Spinal cord (tissue), 10 donors: ENCODE results near the gene CAPN13. TPM values are rescaled to one million over a fixed set of nuclear protein-coding genes. Genes with fewer than 3 reads are reported as not detected.

ENCODE experiments used
- DNase-seq, 6 donors: peaks; one replicate each; pipeline versions ENCODE4 v3.0.0 to v3.0.0-alpha.2; 2013 to 2015; ENCODE audit warnings: low spot score in 6 of 6, low read depth in 4 of 6
- H3K27ac ChIP-seq: one replicate; pipeline ENCODE4 v1.5.1; 2013; ENCODE audit warnings: low read depth, low read length, control low read depth
- H3K27me3 ChIP-seq: one replicate; pipeline ENCODE4 v1.6.1; 2013; ENCODE audit warnings: low read length; ENCODE audit not compliant: control insufficient read depth, insufficient read depth
- H3K36me3 ChIP-seq: one replicate; pipeline ENCODE4 v1.6.1; 2013; ENCODE audit warnings: low read length; ENCODE audit not compliant: control insufficient read depth, insufficient read depth
- H3K4me1 ChIP-seq: one replicate; pipeline ENCODE4 v1.6.1; 2013; ENCODE audit warnings: low read length; ENCODE audit not compliant: control insufficient read depth, insufficient read depth
- H3K4me3 ChIP-seq: one replicate; pipeline ENCODE4 v1.5.1; 2013; ENCODE audit warnings: low read depth, low read length, control low read depth
- H3K9me3 ChIP-seq: one replicate; pipeline ENCODE4 v1.6.1; 2013; ENCODE audit warnings: low read length; ENCODE audit not compliant: control insufficient read depth, insufficient read depth
- WGBS: methylation state at CpG from one replicate; pipeline ENCODE4 v1.1.5; 2013; ENCODE audit warnings: missing lambda C conversion rate; ENCODE audit not compliant: insufficient coverage; 5-methylcytosine and 5-hydroxymethylcytosine counted together
- polyA plus RNA-seq, 2 donors: library from polyadenylated mRNA; unstranded; fragments of 120-200 nt; gene quantifications; one replicate each; pipeline ENCODE4 v1.2.1, GENCODE V29; 2013; ENCODE audit not compliant: insufficient read length in 2 of 2
- total RNA-seq, 2 donors: library from RNA; depleted of rRNA in 1 of 2; stranded (reverse); fragments of 120-200 nt in 1 of 2; fragments of >200 nt in 1 of 2; gene quantifications; one replicate each; pipeline versions ENCODE4 v1.2.3 to v1.2.4, GENCODE V29; 2013 to 2014
- donor health status: healthy.

Gene CAPN13
- total and polyA plus RNA-seq, 4 donors: 0.17 to 0.74 (median 0.42) TPM

DNA sequence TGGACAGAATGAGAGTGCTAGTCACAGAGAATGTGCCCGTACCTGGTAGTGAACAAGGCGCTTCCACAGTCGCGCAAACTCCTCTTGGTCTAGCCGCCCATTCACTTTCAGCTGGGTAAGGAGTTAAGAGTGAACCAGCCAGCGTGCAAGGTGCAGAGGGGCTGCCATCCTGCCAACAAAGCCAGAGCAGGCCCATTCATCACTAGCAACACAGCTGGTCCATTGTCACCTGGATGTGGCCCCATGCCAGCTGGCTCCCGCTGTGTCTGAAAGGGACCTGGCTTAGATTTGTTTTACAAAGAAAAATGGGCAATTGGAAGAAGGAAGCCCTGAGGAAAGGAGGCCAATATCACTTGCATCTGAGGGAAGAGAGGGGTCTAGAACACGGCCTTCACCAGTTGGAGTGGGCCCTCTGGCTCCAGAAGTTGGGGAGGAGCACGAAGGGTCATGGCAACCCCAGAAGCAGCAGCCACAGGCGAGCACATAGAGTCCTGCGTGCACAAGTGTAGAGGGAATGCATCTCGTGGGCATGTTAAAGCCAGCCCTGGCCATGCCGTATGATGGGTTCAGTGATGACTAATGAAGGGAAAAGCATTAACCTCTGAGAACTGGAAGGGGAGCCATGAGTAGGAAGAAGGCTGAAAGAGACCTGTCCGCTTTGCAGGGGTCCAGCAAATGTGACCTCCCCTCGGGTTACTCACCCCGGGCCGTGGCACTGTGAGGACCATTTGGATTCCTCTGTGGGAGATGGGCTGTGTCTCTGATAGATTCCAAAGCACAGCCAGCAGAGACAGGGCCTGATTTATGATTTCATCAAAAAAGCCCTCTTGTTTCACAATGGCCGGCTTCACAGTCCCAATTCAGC lies 70.6 kb downstream of the CAPN13 start:
- no peaks in the 10 kb centered on the region for H3K4me1 ChIP-seq
- no peak overlapping the region for H3K4me3 ChIP-seq
- no peak overlapping the region for H3K27ac ChIP-seq
- WGBS: 76% methylated on average over 16 of the region's 18 CpGs
- no peaks in the 10 kb centered on the region for H3K9me3 ChIP-seq
- no peak for DNase-seq
- no peaks in the 10 kb centered on the region for H3K36me3 ChIP-seq
- no peaks in the 10 kb centered on the region for H3K27me3 ChIP-seq

DNA sequence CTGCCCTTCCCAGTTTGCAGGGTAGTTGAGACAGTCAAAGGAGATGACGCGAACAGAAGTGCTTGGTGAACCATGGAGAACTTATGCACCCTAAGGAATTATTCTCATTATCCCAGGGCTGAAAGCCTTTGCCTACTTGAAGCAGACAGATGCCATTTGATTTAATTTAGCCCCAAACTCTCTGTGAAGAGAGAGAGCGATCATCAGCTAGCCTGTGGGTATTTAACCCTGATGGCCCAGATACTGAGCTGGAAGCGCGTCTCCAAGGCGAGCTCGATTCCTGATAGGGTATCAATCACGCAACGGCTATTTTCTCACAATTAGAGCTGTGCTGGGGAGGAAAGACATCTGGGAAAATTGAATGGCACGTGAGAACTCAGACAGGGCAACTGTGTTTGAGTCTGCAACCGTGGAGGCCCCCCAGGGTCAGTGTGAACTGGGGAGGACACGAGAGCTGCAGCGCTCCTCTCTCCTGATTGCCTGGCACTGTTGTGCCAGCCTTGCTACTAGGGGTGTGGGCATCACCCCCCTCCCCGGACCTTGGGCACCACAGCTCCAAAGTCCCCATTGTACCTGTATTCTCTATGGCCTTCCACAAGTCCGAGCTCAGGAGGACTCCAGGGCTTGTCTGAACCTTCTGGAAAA lies 73.2 kb downstream of the CAPN13 start:
- DNase-seq: peak in 1 of 6 donors; percentile 34
- Histone ChIP-seq H3K36me3 (no peaks in the 10 kb centered on the region), H3K4me1 (peaks cover 4% of the 10 kb centered on the region), H3K27ac (no peak overlapping the region), H3K4me3 (no peak overlapping the region), H3K9me3 (no peaks in the 10 kb centered on the region), H3K27me3 (no peaks in the 10 kb centered on the region)
- WGBS: 46% methylated on average over 13 of the region's 15 CpGs

GRCh38 chr2:30732876-30733275 lies 74.4 kb downstream of the CAPN13 start:
- no peaks in the 10 kb centered on the region for H3K27me3 ChIP-seq
- no peak for DNase-seq
- no peaks in the 10 kb centered on the region for H3K36me3 ChIP-seq
- H3K4me3 ChIP-seq: no peak overlapping the region
- H3K4me1 ChIP-seq: peaks cover 4% of the 10 kb centered on the region
- H3K9me3 ChIP-seq: no peaks in the 10 kb centered on the region
- no peak overlapping the region for H3K27ac ChIP-seq
- WGBS: 89% methylated on average over 4 of the region's 4 CpGs

- H3K27me3 ChIP-seq: no peaks in the 10 kb centered on the region
These were observed 74.9 kb downstream of the CAPN13 start for GRCh38 chr2:30732376-30732775.

DNA sequence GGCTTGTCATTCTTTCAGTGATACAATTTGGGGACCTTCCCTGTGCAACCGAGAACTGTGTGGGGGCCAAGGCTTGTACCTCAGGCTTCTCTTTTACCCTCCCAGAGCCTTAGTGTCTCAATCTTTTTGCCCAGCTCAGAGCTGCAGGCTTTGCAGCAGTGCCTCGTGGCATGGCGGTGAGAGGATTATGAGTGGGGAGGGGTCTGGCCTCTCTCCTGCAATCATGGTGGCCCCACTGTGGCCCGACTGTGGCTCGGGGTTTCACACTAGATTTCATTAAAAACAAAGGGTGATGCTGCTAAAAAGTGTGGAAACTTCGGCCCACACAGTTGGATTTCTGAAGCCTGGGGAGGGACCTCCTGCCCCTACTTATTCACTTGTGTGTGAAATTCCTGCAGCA lies 75.5 kb downstream of the CAPN13 start:
- DNase-seq: no peak
- Histone ChIP-seq H3K9me3 (no peaks in the 10 kb centered on the region), H3K27ac (no peak overlapping the region), H3K4me3 (no peak overlapping the region), H3K36me3 (no peaks in the 10 kb centered on the region), H3K4me1 (peaks cover 4% of the 10 kb centered on the region), H3K27me3 (no peaks in the 10 kb centered on the region)
- 52% methylated on average over 4 of the region's 6 CpGs for WGBS

More at GRCh38 chr2:30732376-30732775, 74.9 kb downstream of the CAPN13 start:
- 92% methylated on average over 6 of the region's 10 CpGs for WGBS
- Histone ChIP-seq H3K4me1 (peaks cover 4% of the 10 kb centered on the region), H3K36me3 (no peaks in the 10 kb centered on the region), H3K9me3 (no peaks in the 10 kb centered on the region), H3K4me3 (no peak overlapping the region), H3K27ac (no peak overlapping the region)
- DNase-seq: no peak

DNA sequence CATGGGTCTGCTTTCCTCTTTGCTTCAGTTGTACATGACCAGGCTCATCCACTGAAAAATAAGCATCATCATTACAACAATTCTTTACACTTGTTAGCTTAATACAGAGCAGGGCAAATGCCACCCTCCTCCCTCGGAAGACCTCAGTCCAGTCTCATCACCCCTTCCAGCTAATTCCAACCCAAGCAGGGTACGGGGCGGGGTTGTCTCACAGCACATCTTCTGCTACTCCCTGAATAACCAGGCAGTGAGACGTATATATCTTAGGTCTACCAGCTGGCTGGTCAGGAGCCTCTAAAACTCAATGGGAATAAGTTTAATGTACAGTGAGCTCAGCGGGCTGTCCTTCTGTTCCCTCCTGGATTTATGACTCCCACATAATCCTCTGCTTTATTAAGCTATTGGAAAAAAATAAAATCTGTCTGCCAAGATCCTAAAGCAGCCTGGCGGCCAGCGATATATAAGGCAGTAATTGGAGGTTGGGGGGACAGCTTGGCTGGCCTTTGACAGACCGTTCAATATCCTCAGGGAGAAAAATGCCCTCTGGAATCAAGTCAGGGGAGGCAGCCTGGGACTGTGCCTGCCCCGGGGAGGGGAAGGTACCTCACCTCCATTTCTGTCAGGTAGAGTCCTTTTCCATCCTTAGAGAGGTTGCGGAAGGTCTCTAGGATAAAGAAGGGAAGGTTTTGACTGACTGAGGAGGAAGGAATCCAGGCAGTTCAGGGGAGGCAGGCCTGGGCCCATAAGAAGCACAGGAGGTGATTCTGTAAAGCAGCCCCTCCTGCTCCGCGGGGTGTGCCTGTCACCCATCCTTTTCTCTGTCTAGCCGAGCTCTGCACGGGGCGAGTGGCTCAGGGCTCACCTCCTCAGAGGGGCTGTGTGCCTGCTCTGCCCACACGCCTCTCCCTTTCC lies 76.3 kb downstream of the CAPN13 start:
- peak in 1 of 6 donors; percentile 66 for DNase-seq
- H3K9me3 ChIP-seq: no peaks in the 10 kb centered on the region

DNA sequence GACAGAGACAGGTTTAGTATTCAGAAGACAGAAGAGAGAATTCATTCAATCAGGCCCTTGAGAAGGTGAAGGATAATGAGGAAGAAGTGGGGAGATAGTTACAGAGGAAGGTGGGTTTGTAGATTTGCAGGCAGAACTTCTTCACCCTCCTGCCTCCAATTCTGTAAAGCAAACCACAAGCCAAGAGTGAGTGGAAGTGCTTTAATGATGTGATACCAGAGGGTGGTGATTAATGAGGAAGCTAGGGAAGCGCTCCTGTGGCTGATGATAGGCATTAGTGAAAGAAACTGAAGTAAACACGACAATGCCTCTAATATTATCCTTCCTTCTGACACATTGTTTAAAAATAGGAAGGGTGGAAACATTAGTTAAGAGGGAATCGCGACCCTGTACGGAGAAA lies 78.2 kb downstream of the CAPN13 start:
- no peaks in the 10 kb centered on the region for H3K36me3 ChIP-seq
- no peak overlapping the region for H3K4me3 ChIP-seq
- no peaks in the 10 kb centered on the region for H3K27me3 ChIP-seq
- DNase-seq: no peak
- no peaks in the 10 kb centered on the region for H3K9me3 ChIP-seq
- peaks cover 4% of the 10 kb centered on the region for H3K4me1 ChIP-seq
- no CpG with 5 or more reads among the region's 5 CpGs for WGBS
- H3K27ac ChIP-seq: no peak overlapping the region

More for the DNA sequence above, 76.3 kb downstream of the CAPN13 start:
- 91% methylated on average over 9 of the region's 16 CpGs for WGBS
- peaks cover 4% of the 10 kb centered on the region for H3K4me1 ChIP-seq
- H3K27me3 ChIP-seq: no peaks in the 10 kb centered on the region
- no peaks in the 10 kb centered on the region for H3K36me3 ChIP-seq
- no peak overlapping the region for H3K27ac ChIP-seq
- H3K4me3 ChIP-seq: no peak overlapping the region

DNA sequence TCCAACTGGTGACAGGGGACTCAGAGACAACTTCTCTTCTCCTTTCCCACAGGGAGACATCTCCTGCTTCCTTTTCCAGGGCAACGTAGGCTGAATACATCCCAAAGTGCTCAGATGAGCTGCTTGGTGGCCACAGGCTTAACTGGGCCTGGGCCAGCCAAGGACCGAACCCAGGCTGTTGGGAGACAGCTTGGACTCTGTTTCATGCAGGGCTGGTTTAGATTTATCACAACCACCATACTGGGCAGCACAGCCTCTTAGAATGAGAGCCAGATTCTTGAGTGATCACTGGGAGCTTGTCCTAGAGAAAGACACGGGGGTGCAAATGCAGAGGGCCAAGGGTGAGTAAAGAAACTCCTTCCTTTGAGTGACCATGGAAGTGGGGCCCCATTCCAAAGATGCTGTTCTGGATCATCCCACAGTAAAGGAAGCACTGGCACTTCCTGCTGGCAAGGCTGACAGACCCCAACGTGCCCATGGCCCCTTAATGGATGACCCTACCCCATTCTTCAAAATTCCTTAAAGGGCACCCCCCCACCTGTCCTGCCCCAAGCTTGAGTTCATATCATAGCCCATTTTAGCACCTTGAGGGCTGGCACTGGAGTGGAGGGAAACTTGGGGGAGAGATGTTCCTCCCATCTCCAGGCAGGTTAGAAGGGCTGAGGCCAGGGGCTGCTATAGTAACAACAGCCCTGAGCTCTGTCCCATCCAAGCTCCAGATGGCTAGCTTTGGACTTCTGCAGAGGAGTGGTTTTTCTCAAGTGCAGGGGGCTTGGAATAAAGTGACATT lies 84.1 kb downstream of the CAPN13 start:
- no peaks in the 10 kb centered on the region for H3K27me3 ChIP-seq
- no peaks in the 10 kb centered on the region for H3K9me3 ChIP-seq
- H3K4me3 ChIP-seq: no peak overlapping the region
- 72% methylated on average over 3 of the region's 4 CpGs for WGBS
- DNase-seq: no peak
- no peaks in the 10 kb centered on the region for H3K4me1 ChIP-seq
- no peak overlapping the region for H3K27ac ChIP-seq
- no peaks in the 10 kb centered on the region for H3K36me3 ChIP-seq
